ENCODE data around the gene ME1. TPM values are rescaled to one million over a fixed set of nuclear protein-coding genes. Genes with fewer than 3 reads are reported as not detected.
"Not testable (repeated sequence)": the region's sequence is repeated elsewhere in the genome, so short reads cannot be mapped to it uniquely, and the experiment has no call there.

The ME1 gene
- total RNA-seq, 4 donors from 2014 or later: 18.7 to 55.9 (median 30.8) TPM

DNA sequence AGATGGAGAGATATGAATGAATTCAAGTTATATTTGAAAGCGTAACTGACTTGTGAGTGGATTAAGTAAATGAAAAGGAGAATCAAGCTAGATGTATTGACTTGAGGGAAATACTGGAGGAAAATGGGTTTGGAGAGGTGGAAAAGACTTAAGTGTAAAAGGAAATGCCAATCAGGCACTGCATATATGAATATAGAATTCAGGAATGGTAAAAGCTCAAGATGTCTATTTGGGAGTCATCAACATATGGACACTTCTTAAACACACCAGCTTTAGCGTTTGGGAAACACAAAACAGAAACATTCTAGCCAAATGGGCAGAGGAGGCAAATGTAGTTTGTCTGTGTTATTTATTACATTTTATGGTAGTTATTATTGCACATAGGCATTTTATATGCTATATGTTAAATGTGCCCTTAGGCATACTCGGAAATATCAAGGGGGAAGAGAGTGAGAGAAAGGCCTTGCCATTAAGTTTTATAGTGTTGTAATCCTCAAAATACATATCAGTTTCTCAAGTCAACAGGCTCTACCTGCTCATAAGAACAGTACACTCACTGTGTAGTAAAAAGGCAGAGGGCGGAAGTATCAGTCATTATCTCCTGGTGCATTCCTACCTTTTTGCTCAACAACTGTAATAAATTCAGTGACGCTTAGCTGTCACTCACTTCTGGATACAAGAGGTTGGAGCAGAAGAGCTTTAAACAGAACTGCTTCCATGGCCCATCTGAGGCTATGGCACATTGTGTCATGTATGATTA lies 33.7 kb upstream of the ME1 start:
- Histone ChIP-seq H3K27ac (no peak overlapping the region), H3K9me3 (no peaks in the 10 kb centered on the region), H3K4me3 (replicated peaks in 1 of 3) (no peak overlapping the region), H3K27me3 (no peaks in the 10 kb centered on the region), H3K36me3 (no peaks in the 10 kb centered on the region), H3K4me1 (no peaks in the 10 kb centered on the region)
- 92 to 97% methylated on average over 5 of the region's 5 CpGs for WGBS, 2 donors
- intact Hi-C loops (cut with DNase I): no loop called here
- TF ChIP-seq POLR2A (IDR thresholded peaks at IDR 0.05): no peak
- TF ChIP-seq, protein P1, sequence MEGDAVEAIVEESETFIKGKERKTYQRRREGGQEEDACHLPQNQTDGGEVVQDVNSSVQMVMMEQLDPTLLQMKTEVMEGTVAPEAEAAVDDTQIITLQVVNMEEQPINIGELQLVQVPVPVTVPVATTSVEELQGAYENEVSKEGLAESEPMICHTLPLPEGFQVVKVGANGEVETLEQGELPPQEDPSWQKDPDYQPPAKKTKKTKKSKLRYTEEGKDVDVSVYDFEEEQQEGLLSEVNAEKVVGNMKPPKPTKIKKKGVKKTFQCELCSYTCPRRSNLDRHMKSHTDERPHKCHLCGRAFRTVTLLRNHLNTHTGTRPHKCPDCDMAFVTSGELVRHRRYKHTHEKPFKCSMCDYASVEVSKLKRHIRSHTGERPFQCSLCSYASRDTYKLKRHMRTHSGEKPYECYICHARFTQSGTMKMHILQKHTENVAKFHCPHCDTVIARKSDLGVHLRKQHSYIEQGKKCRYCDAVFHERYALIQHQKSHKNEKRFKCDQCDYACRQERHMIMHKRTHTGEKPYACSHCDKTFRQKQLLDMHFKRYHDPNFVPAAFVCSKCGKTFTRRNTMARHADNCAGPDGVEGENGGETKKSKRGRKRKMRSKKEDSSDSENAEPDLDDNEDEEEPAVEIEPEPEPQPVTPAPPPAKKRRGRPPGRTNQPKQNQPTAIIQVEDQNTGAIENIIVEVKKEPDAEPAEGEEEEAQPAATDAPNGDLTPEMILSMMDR (IDR thresholded peaks at IDR 0.05): no peak
- DNase-seq: no peak

DNA sequence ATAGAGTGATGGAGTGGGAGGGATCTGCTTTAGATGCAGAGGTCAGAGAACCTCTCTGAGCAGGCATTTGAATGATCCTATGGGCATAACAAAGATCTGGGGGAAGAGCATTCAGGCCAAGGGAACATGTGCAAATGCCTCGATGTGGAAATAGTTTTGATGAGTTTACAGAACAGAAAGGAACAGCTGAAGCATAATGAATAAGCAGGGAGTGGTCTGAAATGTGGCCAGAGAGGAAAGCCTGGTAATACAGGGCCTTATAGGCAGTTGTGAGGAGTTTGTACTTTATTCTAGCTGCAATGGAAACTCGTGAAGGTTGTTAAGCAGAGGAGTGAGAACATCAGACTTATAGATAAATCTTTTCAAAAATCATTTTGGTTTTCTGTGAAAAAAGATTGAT lies 33.0 kb upstream of the ME1 start:
- Histone ChIP-seq H3K4me3 (replicated peaks in 1 of 3) (no peak overlapping the region), H3K27ac (no peak overlapping the region), H3K27me3 (no peaks in the 10 kb centered on the region), H3K9me3 (no peaks in the 10 kb centered on the region), H3K36me3 (no peaks in the 10 kb centered on the region), H3K4me1 (no peaks in the 10 kb centered on the region)
- intact Hi-C loops (cut with DNase I): no loop called here
- 64 to 65% methylated on average over 2 of the region's 2 CpGs for WGBS, 2 donors
- TF ChIP-seq, protein P1 (IDR thresholded peaks at IDR 0.05): no peak
- TF ChIP-seq POLR2A (IDR thresholded peaks at IDR 0.05): no peak
- no peak for DNase-seq

DNA sequence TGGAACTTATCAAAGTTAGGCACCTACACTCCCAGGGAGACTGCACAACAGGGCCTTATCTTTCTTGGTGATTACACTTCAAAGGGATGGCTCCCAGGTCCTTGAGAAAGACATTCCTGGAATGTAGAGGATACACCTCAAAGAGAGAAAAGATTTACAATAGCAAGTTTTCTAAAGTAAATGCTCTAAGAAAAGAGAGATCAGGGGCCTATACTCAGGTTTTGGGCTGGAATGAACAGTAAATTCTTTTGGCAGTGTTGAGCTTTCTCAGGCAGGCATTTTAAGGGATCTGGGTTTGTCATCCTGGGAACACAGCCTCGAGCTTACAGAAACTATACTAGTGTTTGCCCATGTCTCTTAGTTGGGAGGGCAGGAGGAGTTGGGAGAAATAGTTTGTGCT lies 31.7 kb upstream of the ME1 start:
- Histone ChIP-seq H3K9me3 (no peaks in the 10 kb centered on the region), H3K4me1 (no peaks in the 10 kb centered on the region), H3K27me3 (no peaks in the 10 kb centered on the region), H3K4me3 (replicated peaks in 1 of 3) (no peak overlapping the region), H3K27ac (no peak overlapping the region), H3K36me3 (no peaks in the 10 kb centered on the region)
- intact Hi-C loops (cut with DNase I): no loop called here
- no peak for DNase-seq
- WGBS, 2 donors: 20 to 56% methylated on average over 1 of the region's 1 CpG
- TF ChIP-seq POLR2A (IDR thresholded peaks at IDR 0.05): no peak
- TF ChIP-seq, protein P1 (IDR thresholded peaks at IDR 0.05): no peak

DNA sequence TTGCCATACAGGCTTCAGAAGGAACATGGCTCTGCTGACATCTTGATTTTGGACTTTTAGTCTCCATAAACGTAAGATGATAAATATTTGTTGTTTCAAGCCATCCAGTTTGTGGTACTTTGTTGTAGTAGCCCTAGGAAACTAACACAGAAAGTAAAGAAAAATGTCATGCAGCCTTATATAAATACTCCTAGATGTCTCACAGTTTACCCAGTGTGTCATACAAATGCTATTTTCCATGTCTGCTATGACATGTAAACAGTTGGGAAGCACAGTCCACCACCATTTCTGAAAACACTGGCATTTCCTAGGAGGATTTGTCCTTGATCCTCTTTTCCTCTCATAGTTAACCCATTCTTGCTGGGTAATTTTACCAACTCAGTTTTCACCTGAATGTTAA lies 30.6 kb upstream of the ME1 start:
- Histone ChIP-seq H3K4me1 (no peaks in the 10 kb centered on the region), H3K36me3 (no peaks in the 10 kb centered on the region), H3K9me3 (no peaks in the 10 kb centered on the region), H3K27me3 (no peaks in the 10 kb centered on the region), H3K27ac (no peak overlapping the region), H3K4me3 (replicated peaks in 1 of 3) (no peak overlapping the region)
- intact Hi-C loops (cut with DNase I): no loop called here
- TF ChIP-seq, protein P1 (IDR thresholded peaks at IDR 0.05): no peak
- TF ChIP-seq POLR2A (IDR thresholded peaks at IDR 0.05): no peak
- WGBS, 2 donors: 91 to 96% methylated on average over 1 of the region's 1 CpG
- DNase-seq: no peak

DNA sequence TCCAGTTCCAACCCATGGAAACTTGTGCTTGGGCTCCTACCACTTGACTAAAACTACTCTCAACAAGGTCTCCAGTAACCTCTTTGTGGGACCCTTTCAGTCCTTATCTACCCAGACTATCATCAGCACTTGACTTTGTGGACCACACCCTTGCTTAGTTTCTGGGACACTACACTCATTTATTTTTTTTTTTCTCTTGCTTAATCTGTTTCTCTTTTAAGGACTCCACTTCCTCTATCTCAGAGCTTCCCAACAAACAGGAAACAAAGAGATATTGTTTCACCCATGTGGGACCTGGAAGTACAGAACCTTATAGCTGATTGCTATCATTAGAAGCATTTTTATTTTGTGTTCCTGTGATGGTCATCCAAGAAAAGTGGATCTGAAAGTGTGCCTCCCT lies 28.8 kb upstream of the ME1 start:
- intact Hi-C loops (cut with DNase I): no loop called here
- no peaks in the 10 kb centered on the region for H3K27me3 ChIP-seq
- H3K4me3 ChIP-seq (replicated peaks in 1 of 3): no peak overlapping the region
- no peaks in the 10 kb centered on the region for H3K36me3 ChIP-seq
- TF ChIP-seq, protein P1 (IDR thresholded peaks at IDR 0.05): no peak
- no peak for TF ChIP-seq POLR2A (IDR thresholded peaks at IDR 0.05)
- H3K9me3 ChIP-seq: no peaks in the 10 kb centered on the region
- H3K27ac ChIP-seq: no peak overlapping the region
- no peak for DNase-seq
- no peaks in the 10 kb centered on the region for H3K4me1 ChIP-seq

DNA sequence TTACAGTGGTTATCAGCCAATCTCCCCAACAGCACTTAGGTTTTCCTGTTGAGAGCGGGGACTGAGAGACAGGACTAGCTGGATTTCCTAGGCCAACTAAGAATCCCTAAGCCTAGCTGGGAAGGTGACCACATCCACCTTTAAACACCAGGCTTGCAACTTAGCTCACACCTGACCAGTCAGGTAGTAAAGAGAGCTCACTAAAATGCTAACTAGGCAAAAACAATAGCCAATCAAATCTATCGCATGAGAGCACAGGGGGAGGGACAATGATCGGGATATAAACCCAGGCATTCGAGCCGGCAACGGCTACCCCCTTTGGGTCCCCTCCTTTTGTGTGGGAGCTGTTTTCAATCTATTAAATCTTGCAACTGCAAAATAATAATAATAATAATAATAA lies 19.2 kb upstream of the ME1 start:
- H3K9me3 ChIP-seq; H3K27ac ChIP-seq; H3K4me1 ChIP-seq; H3K27me3 ChIP-seq; H3K36me3 ChIP-seq; DNase-seq; intact Hi-C loops (cut with DNase I); H3K4me3 ChIP-seq (replicated peaks in 1 of 3): not testable (repeated sequence)
- WGBS, 2 donors: 95 to 96% methylated on average over 6 of the region's 6 CpGs

DNA sequence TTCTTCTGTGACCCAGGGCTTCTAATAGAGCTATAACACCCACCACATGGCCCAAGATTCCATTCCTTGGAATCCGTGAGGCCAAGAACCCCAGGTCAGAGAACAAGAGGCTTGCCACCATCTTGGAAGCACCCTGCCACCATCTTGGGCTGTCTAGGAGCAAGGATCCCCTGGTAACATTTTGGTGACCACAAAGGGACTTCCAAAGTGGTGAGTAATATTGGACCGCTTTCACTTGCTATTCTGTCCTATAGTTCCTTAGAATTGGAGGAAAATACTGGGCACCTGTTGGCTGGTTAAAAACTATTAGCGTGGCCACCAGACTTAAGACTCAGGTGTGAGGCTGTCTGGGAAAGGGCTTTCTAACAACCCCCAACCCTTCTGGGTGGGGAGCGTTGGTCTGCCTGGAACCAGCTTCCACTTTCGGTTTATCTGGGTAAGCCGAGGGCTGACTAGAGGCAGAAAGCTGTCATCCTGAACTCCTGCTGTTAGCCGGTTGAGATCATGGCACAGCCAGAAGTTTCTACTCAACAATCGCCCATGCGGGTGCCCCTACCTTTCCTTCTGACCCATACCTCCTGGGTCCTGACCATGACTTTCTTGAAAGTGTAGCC lies 13.3 kb upstream of the ME1 start:
- H3K9me3 ChIP-seq; intact Hi-C loops (cut with DNase I): not testable (repeated sequence)
- WGBS, 2 donors: 94 to 96% methylated on average over 6 to 9 of the region's 9 CpGs

More for the DNA sequence above, 13.3 kb upstream of the ME1 start:
- not testable (repeated sequence) for H3K27ac ChIP-seq; H3K4me1 ChIP-seq; DNase-seq; H3K27me3 ChIP-seq; H3K4me3 ChIP-seq (replicated peaks in 1 of 3); H3K36me3 ChIP-seq
